HEK293 (cell line): Measurements from ENCODE around the gene HADHA.
"Not testable (repeated sequence)": the region's sequence is repeated elsewhere in the genome, so short reads cannot be mapped to it uniquely, and the experiment has no call there.

Experiments
- CTCF ChIA-PET: fragments of 350-600 bp; formaldehyde crosslinking; extraction: SDS; loops from one replicate; lab custom pipeline; 2021; ENCODE audit warnings: antibody characterized with exemption; lab: Yijun Ruan, JAX
- POLR2A ChIA-PET: fragments of 300-600 bp; formaldehyde crosslinking; extraction: SDS; loops from one replicate; lab custom pipeline; 2020; ENCODE audit warnings: antibody characterized with exemption, inconsistent platforms; lab: Yijun Ruan, JAX
- H3K27ac ChIP-seq: fragments of 200-500 bp; sonication (Bioruptor generic); 2 replicates; pipeline ENCODE4 v1.5.1; 2014; ENCODE audit warnings: low read depth, low read length, control low read depth, inconsistent platforms; ENCODE audit errors: extremely low read depth
- H3K36me3 ChIP-seq, 2 experiments: fragments of 200-500 bp in 1 of 2; sonication (Bioruptor generic) in 1 of 2; 1 replicate in 1 of 2; 2 replicates in 1 of 2; pipeline ENCODE4 v1.5.1; 2014 to 2017; ENCODE audit warnings: inconsistent platforms in 2 of 2, low read length in 2 of 2; ENCODE audit not compliant: control insufficient read depth in 2 of 2, insufficient read depth in 1 of 2
- H3K4me1 ChIP-seq: fragments of 200-500 bp; sonication (Bioruptor generic); 2 replicates; pipeline ENCODE4 v1.5.1; 2014; ENCODE audit warnings: mild to moderate bottlenecking, low read length, inconsistent platforms; ENCODE audit not compliant: control insufficient read depth, insufficient read depth
- H3K4me3 ChIP-seq: 2 replicates; pipeline ENCODE4 v1.5.1; 2011; ENCODE audit warnings: low read depth, mild to moderate bottlenecking, control low read depth, low read length, moderate library complexity
- H3K9me3 ChIP-seq: fragments of 200-500 bp; sonication (Bioruptor generic); 2 replicates; pipeline ENCODE4 v1.5.1; 2014; ENCODE audit warnings: low read depth, low read length, inconsistent platforms; ENCODE audit not compliant: control insufficient read depth, insufficient read depth
- MZF1 ChIP-seq: fragments of 450-650 bp; formaldehyde crosslinking; IDR thresholded peaks from 2 replicates; pipeline ENCODE4 v1.5.1; 2017; ENCODE audit warnings: missing biosample characterization, missing genetic modification characterization, borderline replicate concordance
- OSR2 ChIP-seq: fragments of 450-650 bp; formaldehyde crosslinking; IDR thresholded peaks from 2 replicates; pipeline ENCODE4 v1.5.1; 2016; ENCODE audit warnings: missing biosample characterization, missing genetic modification characterization
- REPIN1 ChIP-seq: fragments of 450-650 bp; formaldehyde crosslinking; IDR thresholded peaks from 2 replicates; pipeline ENCODE4 v1.5.1; 2017; ENCODE audit warnings: missing biosample characterization, missing genetic modification characterization, low read depth
- ZBTB7A ChIP-seq: fragments of 450-650 bp; formaldehyde crosslinking; IDR thresholded peaks from 2 replicates; pipeline ENCODE4 v1.5.1; 2016; ENCODE audit warnings: low read depth, missing biosample characterization, missing genetic modification characterization
- ZFP69B ChIP-seq: fragments of 450-650 bp; formaldehyde crosslinking; IDR thresholded peaks from 2 replicates; pipeline ENCODE4 v1.5.1; 2016; ENCODE audit warnings: missing biosample characterization, missing genetic modification characterization
- ZNF10 ChIP-seq: fragments of 450-650 bp; formaldehyde crosslinking; IDR thresholded peaks from 2 replicates; pipeline ENCODE4 v1.5.1; 2017; ENCODE audit warnings: missing biosample characterization, missing genetic modification characterization
- ZNF175 ChIP-seq: fragments of 450-650 bp; formaldehyde crosslinking; IDR thresholded peaks from 2 replicates; pipeline ENCODE4 v1.5.1; 2016; ENCODE audit warnings: missing biosample characterization, missing genetic modification characterization
- ZNF335 ChIP-seq: fragments of 450-650 bp; formaldehyde crosslinking; conservative IDR thresholded peaks from 2 replicates; pipeline ENCODE4 v1.5.1; 2016; ENCODE audit warnings: missing biosample characterization, missing genetic modification characterization
- ZNF391 ChIP-seq: fragments of 450-650 bp; formaldehyde crosslinking; IDR thresholded peaks from 2 replicates; pipeline ENCODE4 v1.5.1; 2016; ENCODE audit warnings: low read depth, missing biosample characterization, missing genetic modification characterization, borderline replicate concordance
- ZNF433 ChIP-seq: fragments of 450-650 bp; formaldehyde crosslinking; IDR thresholded peaks from 2 replicates; pipeline ENCODE4 v1.5.1; 2016; ENCODE audit warnings: missing biosample characterization, missing genetic modification characterization, low read depth
- ZNF514 ChIP-seq: fragments of 450-650 bp; formaldehyde crosslinking; IDR thresholded peaks from 2 replicates; pipeline ENCODE4 v1.5.1; 2016; ENCODE audit warnings: missing biosample characterization, missing genetic modification characterization
- ZNF530 ChIP-seq: fragments of 450-650 bp; formaldehyde crosslinking; IDR thresholded peaks from 2 replicates; pipeline ENCODE4 v1.5.1; 2016; ENCODE audit warnings: low read depth, missing biosample characterization, missing genetic modification characterization
- ZNF747 ChIP-seq: fragments of 450-650 bp; formaldehyde crosslinking; IDR thresholded peaks from 2 replicates; pipeline ENCODE4 v1.5.1; 2016; ENCODE audit warnings: missing biosample characterization, missing genetic modification characterization
- ZNF768 ChIP-seq: fragments of 450-650 bp; formaldehyde crosslinking; IDR thresholded peaks from 2 replicates; pipeline ENCODE4 v1.5.1; 2018; ENCODE audit warnings: missing biosample characterization, mild to moderate bottlenecking, missing genetic modification characterization
- ZSCAN23 ChIP-seq: fragments of 450-650 bp; formaldehyde crosslinking; IDR thresholded peaks from 2 replicates; pipeline ENCODE4 v1.5.1; 2016; ENCODE audit warnings: missing biosample characterization, missing genetic modification characterization
- ZXDB ChIP-seq: fragments of 450-650 bp; formaldehyde crosslinking; IDR thresholded peaks from 2 replicates; pipeline ENCODE4 v1.5.1; 2016; ENCODE audit warnings: missing biosample characterization, missing genetic modification characterization
- TF ChIP-seq, protein P1 (sequence below): fragments of 450-650 bp; formaldehyde crosslinking; IDR thresholded peaks from 2 replicates; pipeline ENCODE4 v1.5.0; 2017; ENCODE audit warnings: missing biosample characterization, missing genetic modification characterization, borderline replicate concordance
- TF ChIP-seq, protein P2 (sequence below): fragments of 450-650 bp; formaldehyde crosslinking; IDR thresholded peaks from 2 replicates; pipeline ENCODE4 v1.5.1; 2016; ENCODE audit warnings: missing biosample characterization, missing genetic modification characterization
- TF ChIP-seq, protein P3 (sequence below): fragments of 450-650 bp; formaldehyde crosslinking; IDR thresholded peaks from 2 replicates; pipeline ENCODE4 v1.5.1; 2017; ENCODE audit warnings: missing biosample characterization, missing genetic modification characterization
- TF ChIP-seq, protein P4 (sequence below): fragments of 450-650 bp; formaldehyde crosslinking; IDR thresholded peaks from 2 replicates; pipeline ENCODE4 v1.5.1; 2016; ENCODE audit warnings: missing biosample characterization, missing genetic modification characterization

HADHA gene

DNA sequence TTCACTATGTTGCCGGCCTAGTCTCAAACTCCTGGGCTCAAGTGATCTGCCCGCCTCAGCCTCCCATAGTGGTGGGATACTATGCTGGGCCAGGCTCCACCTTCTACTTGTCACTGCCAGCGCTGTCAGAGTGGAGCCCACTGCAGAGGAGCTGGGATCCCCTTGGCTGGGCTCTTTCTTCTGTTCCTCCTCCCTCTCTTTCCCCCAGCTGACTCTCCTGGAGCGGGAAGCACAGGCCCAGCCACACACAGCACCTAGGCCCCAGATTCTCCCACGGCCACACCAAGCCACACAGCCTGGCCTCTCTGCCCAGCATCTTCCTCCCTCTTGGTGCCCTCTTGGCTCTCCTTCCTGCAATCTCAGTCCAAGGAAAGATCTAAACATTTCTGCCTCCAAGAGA lies 75.2 kb downstream of the HADHA start (continued):
- TF ChIP-seq, protein P1, sequence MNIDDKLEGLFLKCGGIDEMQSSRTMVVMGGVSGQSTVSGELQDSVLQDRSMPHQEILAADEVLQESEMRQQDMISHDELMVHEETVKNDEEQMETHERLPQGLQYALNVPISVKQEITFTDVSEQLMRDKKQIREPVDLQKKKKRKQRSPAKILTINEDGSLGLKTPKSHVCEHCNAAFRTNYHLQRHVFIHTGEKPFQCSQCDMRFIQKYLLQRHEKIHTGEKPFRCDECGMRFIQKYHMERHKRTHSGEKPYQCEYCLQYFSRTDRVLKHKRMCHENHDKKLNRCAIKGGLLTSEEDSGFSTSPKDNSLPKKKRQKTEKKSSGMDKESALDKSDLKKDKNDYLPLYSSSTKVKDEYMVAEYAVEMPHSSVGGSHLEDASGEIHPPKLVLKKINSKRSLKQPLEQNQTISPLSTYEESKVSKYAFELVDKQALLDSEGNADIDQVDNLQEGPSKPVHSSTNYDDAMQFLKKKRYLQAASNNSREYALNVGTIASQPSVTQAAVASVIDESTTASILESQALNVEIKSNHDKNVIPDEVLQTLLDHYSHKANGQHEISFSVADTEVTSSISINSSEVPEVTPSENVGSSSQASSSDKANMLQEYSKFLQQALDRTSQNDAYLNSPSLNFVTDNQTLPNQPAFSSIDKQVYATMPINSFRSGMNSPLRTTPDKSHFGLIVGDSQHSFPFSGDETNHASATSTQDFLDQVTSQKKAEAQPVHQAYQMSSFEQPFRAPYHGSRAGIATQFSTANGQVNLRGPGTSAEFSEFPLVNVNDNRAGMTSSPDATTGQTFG (tag by site-specific recombination) = no peak
- TF ChIP-seq ZNF10 (tag by site-specific recombination) (no peak), ZFP69B (no peak), ZNF175 (tag by site-specific recombination) (no peak)
- TF ChIP-seq, protein P2, sequence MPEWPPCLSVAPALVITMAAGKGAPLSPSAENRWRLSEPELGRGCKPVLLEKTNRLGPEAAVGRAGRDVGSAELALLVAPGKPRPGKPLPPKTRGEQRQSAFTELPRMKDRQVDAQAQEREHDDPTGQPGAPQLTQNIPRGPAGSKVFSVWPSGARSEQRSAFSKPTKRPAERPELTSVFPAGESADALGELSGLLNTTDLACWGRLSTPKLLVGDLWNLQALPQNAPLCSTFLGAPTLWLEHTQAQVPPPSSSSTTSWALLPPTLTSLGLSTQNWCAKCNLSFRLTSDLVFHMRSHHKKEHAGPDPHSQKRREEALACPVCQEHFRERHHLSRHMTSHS = no peak
- TF ChIP-seq, all 188 proteins: peak for 0

DNA sequence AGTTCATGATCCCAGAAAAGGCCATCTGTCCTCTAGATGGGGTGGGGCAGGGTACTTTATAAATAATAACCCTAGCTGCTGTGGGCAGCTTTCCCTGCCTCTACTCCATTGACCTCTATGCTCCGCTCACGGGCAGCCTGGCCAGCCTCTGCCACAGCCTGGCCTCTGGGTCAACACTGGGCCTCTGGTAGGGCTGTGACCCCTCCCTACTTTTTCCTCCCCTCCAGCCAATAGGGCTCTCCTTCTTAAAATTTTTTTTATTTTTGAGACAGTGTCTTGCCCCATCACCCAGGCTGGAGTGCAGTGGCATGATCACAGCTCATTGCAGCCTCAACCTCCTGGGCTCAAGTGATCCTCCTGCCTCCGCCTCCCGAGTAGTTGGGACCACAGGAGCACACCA lies 75.6 kb downstream of the HADHA start:
- ChIA-PET CTCF (interaction anchor here (0.6 kb wide), 1 partner anchor 21 kb away, joined by 3 read pairs; no protein-coding TSS in a partner anchor), POLR2A (no interaction called here)
- no peaks in the 10 kb centered on the region for H3K9me3 ChIP-seq
- H3K4me1 ChIP-seq = no peaks in the 10 kb centered on the region
- H3K36me3 ChIP-seq = no peaks in the 10 kb centered on the region
- no peak overlapping the region for H3K27ac ChIP-seq
- H3K4me3 ChIP-seq = no peak overlapping the region
- no peak for TF ChIP-seq ZBTB7A (tag by site-specific recombination)
- no peak for TF ChIP-seq ZNF747 (tag by site-specific recombination)
- TF ChIP-seq ZNF768 (tag by site-specific recombination) = no peak
- TF ChIP-seq OSR2 (tag by site-specific recombination) = no peak

DNA sequence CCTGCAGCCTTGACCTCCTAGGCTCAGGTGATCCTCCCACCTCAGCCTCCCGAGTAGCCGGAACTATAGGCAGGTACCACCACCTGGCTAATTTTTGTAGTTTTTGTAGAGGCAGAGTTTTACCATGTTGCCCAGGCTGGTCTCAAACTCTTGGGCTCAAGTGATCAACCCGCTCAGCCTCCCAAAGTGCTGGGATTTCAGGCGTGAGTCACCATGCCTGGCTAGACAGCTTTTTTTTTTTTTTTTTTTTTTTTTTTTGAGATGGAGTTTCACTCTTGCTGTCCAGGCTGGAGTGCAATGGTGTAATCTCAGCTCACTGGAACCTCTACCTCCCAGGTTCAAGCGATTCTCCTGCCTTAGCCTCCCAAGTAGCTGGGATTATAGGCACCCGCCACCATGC lies 77.9 kb downstream of the HADHA start:
- not testable (repeated sequence) for H3K36me3 ChIP-seq, H3K27ac ChIP-seq, H3K4me3 ChIP-seq, H3K9me3 ChIP-seq, H3K4me1 ChIP-seq
- ChIA-PET POLR2A (interaction anchor here (0.6 kb wide), 1 partner anchor 318 kb away, joined by 3 read pairs; no protein-coding TSS in a partner anchor), CTCF (interaction anchor here (1.2 kb wide), 1 partner anchor 216 kb away, joined by 3 read pairs; no protein-coding TSS in a partner anchor)

DNA sequence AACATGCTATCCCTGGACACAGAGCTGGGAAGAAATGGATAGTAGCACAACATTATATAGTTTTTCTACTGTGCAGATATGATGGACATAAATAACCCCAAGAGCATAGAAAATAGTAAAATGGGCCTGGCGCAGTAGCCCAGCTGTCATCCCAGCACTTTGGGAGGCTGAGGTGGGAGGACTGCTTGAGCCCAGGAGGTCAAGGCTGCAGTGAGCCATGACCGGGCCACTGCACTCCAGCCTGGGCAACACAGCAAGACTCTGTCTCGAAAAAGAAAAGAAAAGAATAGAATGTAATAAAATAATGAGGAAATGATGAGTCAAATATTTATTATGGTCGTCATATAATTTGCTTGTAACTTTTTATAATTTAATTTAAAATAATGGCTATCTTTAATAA lies 79.0 kb downstream of the HADHA start:
- no peaks in the 10 kb centered on the region for H3K36me3 ChIP-seq
- no peak overlapping the region for H3K4me3 ChIP-seq
- TF ChIP-seq MZF1 (tag by site-specific recombination) (no peak), ZNF530 (no peak), ZNF335 (tag by site-specific recombination) (no peak), ZXDB (no peak), ZNF514 (no peak), ZSCAN23 (tag by site-specific recombination) (no peak), REPIN1 (tag by site-specific recombination) (no peak), ZNF391 (tag by site-specific recombination) (no peak), ZNF433 (tag by site-specific recombination) (no peak)
- TF ChIP-seq, protein P3, sequence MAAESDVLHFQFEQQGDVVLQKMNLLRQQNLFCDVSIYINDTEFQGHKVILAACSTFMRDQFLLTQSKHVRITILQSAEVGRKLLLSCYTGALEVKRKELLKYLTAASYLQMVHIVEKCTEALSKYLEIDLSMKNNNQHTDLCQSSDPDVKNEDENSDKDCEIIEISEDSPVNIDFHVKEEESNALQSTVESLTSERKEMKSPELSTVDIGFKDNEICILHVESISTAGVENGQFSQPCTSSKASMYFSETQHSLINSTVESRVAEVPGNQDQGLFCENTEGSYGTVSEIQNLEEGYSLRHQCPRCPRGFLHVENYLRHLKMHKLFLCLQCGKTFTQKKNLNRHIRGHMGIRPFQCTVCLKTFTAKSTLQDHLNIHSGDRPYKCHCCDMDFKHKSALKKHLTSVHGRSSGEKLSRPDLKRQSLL (tag by site-specific recombination) = no peak
- TF ChIP-seq, protein P4, sequence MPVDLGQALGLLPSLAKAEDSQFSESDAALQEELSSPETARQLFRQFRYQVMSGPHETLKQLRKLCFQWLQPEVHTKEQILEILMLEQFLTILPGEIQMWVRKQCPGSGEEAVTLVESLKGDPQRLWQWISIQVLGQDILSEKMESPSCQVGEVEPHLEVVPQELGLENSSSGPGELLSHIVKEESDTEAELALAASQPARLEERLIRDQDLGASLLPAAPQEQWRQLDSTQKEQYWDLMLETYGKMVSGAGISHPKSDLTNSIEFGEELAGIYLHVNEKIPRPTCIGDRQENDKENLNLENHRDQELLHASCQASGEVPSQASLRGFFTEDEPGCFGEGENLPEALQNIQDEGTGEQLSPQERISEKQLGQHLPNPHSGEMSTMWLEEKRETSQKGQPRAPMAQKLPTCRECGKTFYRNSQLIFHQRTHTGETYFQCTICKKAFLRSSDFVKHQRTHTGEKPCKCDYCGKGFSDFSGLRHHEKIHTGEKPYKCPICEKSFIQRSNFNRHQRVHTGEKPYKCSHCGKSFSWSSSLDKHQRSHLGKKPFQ (tag by site-specific recombination) = no peak
- no peaks in the 10 kb centered on the region for H3K4me1 ChIP-seq
- no peaks in the 10 kb centered on the region for H3K9me3 ChIP-seq
- ChIA-PET POLR2A (no interaction called here), CTCF (interaction anchor here (0.6 to 0.7 kb wide), 2 partner anchors 172 to 180 kb away, joined by 3 read pairs; no protein-coding TSS in a partner anchor)
- no peak overlapping the region for H3K27ac ChIP-seq
